GM10847 (cell line): Measurements from ENCODE around the gene ACSF3.

Experiments used
- POLR2A ChIP-seq: IDR thresholded peaks from 2 replicates; pipeline ENCODE4 v1.6.1; 2011; ENCODE audit not compliant: insufficient read length; ENCODE audit errors: extremely low read depth

The ACSF3 gene

GRCh38 chr16:89156740-89157645 is 63.3 kb downstream of the ACSF3 start:
- no peak for TF ChIP-seq POLR2A

DNA sequence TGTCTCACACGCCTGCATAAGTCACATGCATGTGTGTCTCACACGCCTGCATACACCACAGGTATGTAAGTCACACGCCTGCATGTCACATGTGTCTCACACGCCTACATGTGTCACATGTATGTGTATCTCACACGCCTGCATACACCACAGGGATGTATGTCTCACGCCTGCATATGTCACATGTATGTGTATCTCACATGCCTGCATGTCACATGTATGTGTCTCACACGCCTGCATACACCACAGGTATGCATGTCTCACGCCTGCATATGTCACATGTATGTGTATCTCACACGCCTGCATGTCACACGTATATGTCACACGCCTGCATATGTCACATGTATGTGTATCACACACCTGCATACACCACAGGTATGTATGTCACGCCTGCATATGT is 64.1 kb downstream of the ACSF3 start:
- TF ChIP-seq POLR2A, result no peak

DNA sequence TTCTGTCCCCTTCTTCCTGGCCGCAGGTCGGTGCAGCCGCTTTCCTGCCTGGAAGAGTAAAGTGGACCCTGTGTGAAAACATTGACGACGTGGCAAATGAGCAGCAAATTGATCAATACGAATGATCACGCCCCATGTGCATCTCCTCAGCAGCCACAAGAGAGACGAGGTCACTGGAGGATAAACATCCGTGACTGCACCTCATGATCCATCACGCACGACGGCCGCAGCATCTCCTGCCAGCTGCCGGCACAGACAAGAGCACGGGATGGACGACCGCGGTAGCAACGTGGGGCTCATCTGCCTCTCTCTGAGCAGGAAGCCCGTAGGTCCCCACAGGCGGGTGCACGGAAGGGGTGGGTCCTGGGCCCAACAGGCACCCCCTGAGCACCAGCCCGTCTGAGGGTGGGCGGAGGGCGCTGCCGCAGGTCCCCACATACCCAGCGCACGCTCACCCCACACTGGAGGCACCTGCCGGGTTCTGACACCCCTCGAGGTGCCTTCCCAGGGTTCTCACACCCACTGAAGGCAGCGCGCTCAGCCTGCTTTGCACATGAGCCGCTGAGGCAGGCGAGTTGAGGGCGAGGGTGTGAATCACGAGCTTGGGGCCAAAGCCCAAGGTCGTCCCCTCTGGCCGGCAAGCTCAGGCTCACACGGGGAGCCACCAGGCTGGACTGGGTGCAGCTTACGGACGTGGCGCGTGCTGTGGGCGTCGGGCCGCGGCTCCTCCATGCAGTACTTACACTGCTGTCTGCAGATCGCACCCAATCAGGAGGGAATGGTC is 65.6 kb downstream of the ACSF3 start:
- no peak for TF ChIP-seq POLR2A

GRCh38 chr16:89159850-89160354 is 66.2 kb downstream of the ACSF3 start:
- TF ChIP-seq POLR2A, result no peak

DNA sequence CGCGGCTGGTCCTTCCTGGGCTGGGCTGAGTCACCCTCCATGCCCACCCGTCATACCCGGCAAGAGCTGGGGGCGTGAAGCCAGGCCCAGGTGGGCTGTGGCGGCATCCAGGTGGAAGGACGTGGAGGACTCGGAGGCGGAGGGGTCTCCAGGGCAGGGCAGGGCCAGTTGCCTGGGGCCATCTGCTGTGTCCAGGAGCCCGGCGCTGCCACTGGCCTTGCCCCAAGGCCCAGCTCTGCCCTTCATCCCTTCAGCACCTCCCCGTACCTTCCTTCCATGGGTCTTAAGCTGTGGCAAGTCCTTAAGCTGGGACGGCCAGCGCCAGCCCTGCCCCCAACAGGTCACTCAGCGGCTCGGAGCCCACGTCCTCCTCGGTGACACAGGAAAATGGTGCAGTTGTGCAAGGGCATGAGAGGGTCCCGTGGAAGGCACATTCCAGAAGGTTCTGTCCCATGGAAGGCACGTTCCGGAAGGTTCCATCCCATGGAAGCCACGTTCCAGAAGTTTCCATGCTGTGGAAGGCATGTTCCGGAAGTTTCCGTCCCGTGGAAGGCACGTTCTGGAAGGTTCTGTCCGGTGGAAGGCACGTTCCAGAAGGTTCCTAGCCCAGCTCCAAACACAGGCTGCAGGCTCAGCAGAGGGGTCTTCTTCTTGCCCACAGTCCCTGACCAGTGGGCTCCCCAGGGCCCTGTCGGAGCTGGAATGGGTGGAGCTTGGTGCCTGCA is 67.5 kb downstream of the ACSF3 start:
- no peak for TF ChIP-seq POLR2A

- TF ChIP-seq POLR2A, result no peak
Observed at GRCh38 chr16:89161763-89162713, 68.4 kb downstream of the ACSF3 start.

DNA sequence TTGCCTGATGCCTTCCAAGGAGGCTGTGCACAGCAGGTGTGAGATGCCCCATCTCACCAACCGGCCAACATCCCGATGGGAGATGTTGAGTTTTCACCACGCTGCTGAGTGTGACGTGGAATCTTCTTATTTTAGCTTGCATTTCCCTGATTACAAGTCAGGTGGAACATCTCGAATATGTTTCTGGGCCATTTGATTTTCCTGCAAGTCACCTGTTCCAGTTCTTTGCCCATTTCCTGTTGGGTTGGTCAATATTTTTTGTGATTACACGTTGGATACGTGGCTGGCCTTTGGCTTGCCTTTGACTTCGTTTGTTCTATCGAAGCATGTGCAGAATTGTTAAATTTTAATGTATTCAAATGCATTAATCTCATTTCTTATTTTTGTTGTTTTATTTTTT is 69.6 kb downstream of the ACSF3 start:
- no peak for TF ChIP-seq POLR2A

GRCh38 chr16:89164436-89164835 is 70.8 kb downstream of the ACSF3 start:
- no peak for TF ChIP-seq POLR2A

- no peak for TF ChIP-seq POLR2A
Observed at GRCh38 chr16:89164847-89165680, 71.4 kb downstream of the ACSF3 start.

DNA sequence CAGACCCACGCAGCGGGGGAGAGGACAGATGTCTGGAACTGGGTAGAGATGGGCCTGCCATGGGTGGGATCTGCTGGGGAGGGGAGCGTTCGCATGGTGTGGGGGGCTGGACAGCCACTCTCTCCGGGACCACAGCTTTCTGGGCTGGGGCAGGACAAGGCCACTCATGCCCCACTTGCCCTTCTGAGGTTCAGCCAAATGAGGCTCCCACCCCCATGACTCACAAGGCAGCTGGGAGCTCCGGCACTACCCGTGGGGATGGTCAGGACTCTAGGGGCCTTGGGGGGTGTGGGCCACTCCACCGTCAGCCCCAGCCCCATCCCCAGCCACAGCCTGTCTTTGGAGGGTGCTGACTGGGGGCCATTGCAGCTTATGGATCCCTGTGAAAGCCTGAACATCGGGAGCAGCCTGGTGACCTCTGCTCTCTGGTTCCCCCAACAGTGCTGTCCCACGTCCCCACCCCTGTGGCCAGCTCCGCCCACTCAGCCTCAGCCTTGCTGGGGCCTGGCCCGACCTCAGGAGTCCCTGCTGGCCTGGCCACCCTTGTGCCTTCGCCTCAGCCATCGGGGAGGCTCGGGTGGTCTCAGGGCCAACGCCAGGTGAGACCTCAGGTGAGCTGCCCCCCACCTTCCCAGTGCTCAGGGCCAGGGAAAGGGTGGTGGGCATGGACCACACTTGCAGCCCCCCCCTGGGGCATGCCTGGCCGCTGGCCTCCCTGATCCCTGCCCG is 73.2 kb downstream of the ACSF3 start:
- no peak for TF ChIP-seq POLR2A

- no peak for TF ChIP-seq POLR2A
Observed at GRCh38 chr16:89167425-89167941, 73.8 kb downstream of the ACSF3 start.

- no peak for TF ChIP-seq POLR2A
Observed at GRCh38 chr16:89168381-89169189, 74.9 kb downstream of the ACSF3 start.

- no peak for TF ChIP-seq POLR2A
Observed at GRCh38 chr16:89169778-89170177, 76.1 kb downstream of the ACSF3 start.
